ENCODE data around the gene RHPN2. TPM values are rescaled to one million over a fixed set of nuclear protein-coding genes. Genes with fewer than 3 reads are reported as not detected.

The RHPN2 gene
- total and polyA plus RNA-seq, 2 of the 8 experiments (the other 6 are each of a cell fraction or from before 2014, with no cell fraction given): 22.8 to 31.1 TPM

- TF ChIP-seq ZNF274 (IDR thresholded peaks at IDR 0.05; ENCODE audit: borderline replicate concordance, extremely low read depth, low read length): no peak
- TF ChIP-seq TAF1 (IDR thresholded peaks at IDR 0.05; ENCODE audit: low read depth, low read length): peak; percentile 61
- no peak for TF ChIP-seq RXRA (IDR thresholded peaks at IDR 0.05; ENCODE audit: insufficient read depth, low read depth, low read length)
- TF ChIP-seq JUND (IDR thresholded peaks at IDR 0.05; ENCODE audit: low read length): no peak
- TF ChIP-seq GTF2F1 (IDR thresholded peaks at IDR 0.05; ENCODE audit: borderline replicate concordance, low read depth, low read length): no peak
- TF ChIP-seq KDM5A (IDR thresholded peaks at IDR 0.05; ENCODE audit: low read length): peak; percentile 76
- TF ChIP-seq BACH1 (IDR thresholded peaks at IDR 0.05; ENCODE audit: low read length): no peak
- TF ChIP-seq CTBP2 (IDR thresholded peaks at IDR 0.05; ENCODE audit: borderline replicate concordance, insufficient read depth, insufficient read length, low read length): no peak
- TF ChIP-seq BRCA1 (IDR thresholded peaks at IDR 0.05; ENCODE audit: low read depth, low read length): no peak
- no peak for TF ChIP-seq E2F6 (IDR thresholded peaks at IDR 0.05)
- TF ChIP-seq SIRT6 (IDR thresholded peaks at IDR 0.05; ENCODE audit: low read length): no peak
- TF ChIP-seq SP2 (IDR thresholded peaks at IDR 0.05; ENCODE audit: low read length): no peak
- TF ChIP-seq KDM4A (IDR thresholded peaks at IDR 0.05; ENCODE audit: low read depth, low read length, severe bottlenecking): peak; percentile 71
- peak; percentile 83 to 97; a peak in 3 of 4 replicates for TF ChIP-seq SIN3A (conservative IDR thresholded peaks at IDR 0.05 in 1 of 2, IDR thresholded peaks at IDR 0.05 in 1 of 2; ENCODE audit: low read depth in 1 of 2, low read length in 2 of 2)
- peak; percentile 42; the same call in 1 of the 2 replicates for TF ChIP-seq POLR2AphosphoS5 (IDR thresholded peaks at IDR 0.05; ENCODE audit: low read depth, low read length)
- no peak for TF ChIP-seq CBX5 (IDR thresholded peaks at IDR 0.05; ENCODE audit: low read depth, low read length)
- TF ChIP-seq JUN (IDR thresholded peaks at IDR 0.05; ENCODE audit: low read depth, low read length): no peak
- TF ChIP-seq ATF2 (IDR thresholded peaks at IDR 0.05; ENCODE audit: low read length): no peak
- TF ChIP-seq YY1 (IDR thresholded peaks at IDR 0.05; ENCODE audit: low read depth, low read length): peak; percentile 84
- TF ChIP-seq RNF2 (IDR thresholded peaks at IDR 0.05; ENCODE audit: borderline replicate concordance, low read depth, low read length, missing control alignments, poor library complexity, severe bottlenecking): no peak
Measured at GRCh38 chr19:33080761-33081681, 16.3 kb upstream of the RHPN2 start, which contains the start of gene GPATCH1 (continued).
